A673 (cell line): Measurements from ENCODE around the gene DDX5. TPM values are rescaled to one million over a fixed set of nuclear protein-coding genes. Genes with fewer than 3 reads are reported as not detected.
A peak's percentile ranks its signal among the peaks of the same experiment; 100 is the strongest.

Experiments
- BruUV-seq: library from RNA; stranded (reverse); fragments of 400-500 nt; replicated peaks from 2 replicates; lab custom pipeline; 2021; lab: Mats Ljungman, UMichigan
- CTCF ChIA-PET: fragments of 300-600 bp; sonication (Branson Sonifier 250); formaldehyde crosslinking; loops from one replicate; lab custom pipeline; 2022; ENCODE audit warnings: antibody characterized with exemption; lab: Charles Lee
- POLR2A ChIA-PET: fragments of 300-600 bp; sonication (Branson Sonifier 250); formaldehyde crosslinking; loops from one replicate; lab custom pipeline; 2022; ENCODE audit warnings: antibody characterized with exemption; ENCODE audit not compliant: low non-redundant PET; lab: Charles Lee
- DNase-seq: peaks from one replicate; pipeline ENCODE4 v3.0.0-alpha.2; 2015; ENCODE audit warnings: low spot score
- H3K27ac ChIP-seq: fragments of 200-600 bp; sonication (generic); 2 replicates; pipeline ENCODE4 v1.5.1; 2016; ENCODE audit warnings: mixed run types, low read depth, mild to moderate bottlenecking, mixed read lengths, antibody characterized with exemption, low read length; ENCODE audit not compliant: poor library complexity, severe bottlenecking
- H3K27me3 ChIP-seq: fragments of 200-600 bp; sonication (generic); replicated peaks from 2 replicates; pipeline ENCODE4 v1.6.1; 2017; ENCODE audit warnings: mixed run types, low read depth, mild to moderate bottlenecking, mixed read lengths, antibody characterized with exemption, low read length; ENCODE audit not compliant: insufficient read depth, poor library complexity
- H3K36me3 ChIP-seq: fragments of 200-600 bp; sonication (generic); 2 replicates; pipeline ENCODE4 v1.6.1; 2016; ENCODE audit warnings: mixed run types, mild to moderate bottlenecking, mixed read lengths, antibody characterized with exemption, low read length; ENCODE audit not compliant: insufficient read depth, poor library complexity, severe bottlenecking
- H3K4me1 ChIP-seq: fragments of 200-600 bp; sonication (generic); 2 replicates; pipeline ENCODE4 v1.6.1; 2017; ENCODE audit warnings: mixed run types, mild to moderate bottlenecking, mixed read lengths, antibody characterized with exemption, low read length; ENCODE audit not compliant: insufficient read depth, poor library complexity, severe bottlenecking
- H3K4me3 ChIP-seq: fragments of 200-600 bp; sonication (generic); 2 replicates; pipeline ENCODE4 v1.5.1; 2016; ENCODE audit warnings: low read depth, mixed run types, mild to moderate bottlenecking, mixed read lengths, low read length; ENCODE audit not compliant: poor library complexity, severe bottlenecking
- H3K9me3 ChIP-seq: fragments of 200-600 bp; sonication (generic); 2 replicates; pipeline ENCODE4 v1.6.1; 2016; ENCODE audit warnings: mixed run types, low read depth, mild to moderate bottlenecking, mixed read lengths, antibody characterized with exemption, low read length; ENCODE audit not compliant: poor library complexity, severe bottlenecking
- EZH2 ChIP-seq: fragments of 200-600 bp; sonication (generic); IDR thresholded peaks from 2 replicates; pipeline ENCODE4 v1.6.1; 2017; ENCODE audit warnings: borderline replicate concordance, low read depth, mild to moderate bottlenecking, mixed read lengths, antibody characterized with exemption, low read length; ENCODE audit not compliant: poor library complexity, severe bottlenecking
- intact Hi-C: fragments of 100-400 bp; cut with micrococcal nuclease; formaldehyde crosslinking; loops from one replicate; pipeline ENCODE4 v1.10.0; 2022; ENCODE audit not compliant: unreplicated experiment
- total RNA-seq: library from RNA; stranded (reverse); gene quantifications from 2 replicates; pipeline ENCODE4 v1.2.3, GENCODE V29; 2021
- TF ChIP-seq, protein P1 (sequence below): fragments of 300-800, 200-600 bp; sonication (generic); conservative IDR thresholded peaks from 2 replicates; pipeline ENCODE4 v1.5.1; 2017; ENCODE audit warnings: low read depth, mild to moderate bottlenecking, antibody characterized with exemption, low read length, moderate library complexity, mixed read lengths

Gene DDX5
- total RNA-seq, 1 experiment from 2014 or later, result 911 TPM

DNA sequence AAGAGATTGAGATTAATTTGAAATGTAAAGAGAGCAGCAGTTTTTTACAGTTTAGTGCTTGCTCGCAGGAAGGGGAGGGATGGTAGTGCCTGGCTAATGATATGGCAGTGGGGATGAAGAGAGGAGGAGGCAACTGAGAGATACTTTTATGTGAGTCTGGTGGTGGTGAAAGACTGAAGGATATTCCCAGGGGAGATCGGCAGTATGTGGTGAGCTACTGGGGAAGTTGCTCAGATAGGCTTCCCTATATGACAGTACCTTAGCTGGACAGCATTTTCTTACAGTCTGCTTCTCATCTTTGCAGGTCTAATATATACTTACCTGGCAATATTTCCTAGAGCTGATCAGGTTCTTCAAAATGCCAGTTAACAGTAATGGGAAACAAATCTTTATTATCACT, 9.3 kb upstream of the DDX5 start:
- Histone ChIP-seq H3K9me3 (no peaks in the 10 kb centered on the region), H3K36me3 (peaks cover 88% of the 10 kb centered on the region), H3K4me3 (no peak overlapping the region), H3K27me3 (no peaks in the 10 kb centered on the region), H3K4me1 (peaks cover 12% of the 10 kb centered on the region), H3K27ac (no peak overlapping the region)
- BruUV-seq, result no TSS peak
- no peak for DNase-seq
- intact Hi-C loops, result no loop called here
- POLR2A ChIA-PET, result no interaction called here
- no peak for TF ChIP-seq EZH2
- TF ChIP-seq, protein P1, sequence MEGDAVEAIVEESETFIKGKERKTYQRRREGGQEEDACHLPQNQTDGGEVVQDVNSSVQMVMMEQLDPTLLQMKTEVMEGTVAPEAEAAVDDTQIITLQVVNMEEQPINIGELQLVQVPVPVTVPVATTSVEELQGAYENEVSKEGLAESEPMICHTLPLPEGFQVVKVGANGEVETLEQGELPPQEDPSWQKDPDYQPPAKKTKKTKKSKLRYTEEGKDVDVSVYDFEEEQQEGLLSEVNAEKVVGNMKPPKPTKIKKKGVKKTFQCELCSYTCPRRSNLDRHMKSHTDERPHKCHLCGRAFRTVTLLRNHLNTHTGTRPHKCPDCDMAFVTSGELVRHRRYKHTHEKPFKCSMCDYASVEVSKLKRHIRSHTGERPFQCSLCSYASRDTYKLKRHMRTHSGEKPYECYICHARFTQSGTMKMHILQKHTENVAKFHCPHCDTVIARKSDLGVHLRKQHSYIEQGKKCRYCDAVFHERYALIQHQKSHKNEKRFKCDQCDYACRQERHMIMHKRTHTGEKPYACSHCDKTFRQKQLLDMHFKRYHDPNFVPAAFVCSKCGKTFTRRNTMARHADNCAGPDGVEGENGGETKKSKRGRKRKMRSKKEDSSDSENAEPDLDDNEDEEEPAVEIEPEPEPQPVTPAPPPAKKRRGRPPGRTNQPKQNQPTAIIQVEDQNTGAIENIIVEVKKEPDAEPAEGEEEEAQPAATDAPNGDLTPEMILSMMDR, result no peak
- CTCF ChIA-PET, result no interaction called here

- ChIA-PET CTCF (no interaction called here), POLR2A (no interaction called here)
- Histone ChIP-seq H3K9me3 (no peaks in the 10 kb centered on the region), H3K36me3 (peaks cover 61% of the 10 kb centered on the region), H3K4me1 (peaks cover 5% of the 10 kb centered on the region), H3K4me3 (no peak overlapping the region), H3K27ac (no peak overlapping the region), H3K27me3 (no peaks in the 10 kb centered on the region)
- intact Hi-C loops, result loop anchor here (5.0 kb wide), 2 partner anchors 138 to 473 kb away; no protein-coding TSS in a partner anchor
- no peak for DNase-seq
- no TSS peak for BruUV-seq
- TF ChIP-seq EZH2, result no peak
- TF ChIP-seq, protein P1, result no peak
Observed at GRCh38 chr17:64509179-64509578, 3.1 kb upstream of the DDX5 start.

GRCh38 chr17:64508683-64509082, 2.6 kb upstream of the DDX5 start:
- peaks cover 61% of the 10 kb centered on the region for H3K36me3 ChIP-seq
- H3K27ac ChIP-seq, result no peak overlapping the region
- H3K4me1 ChIP-seq, result peaks cover 9% of the 10 kb centered on the region
- TF ChIP-seq EZH2, result no peak
- TF ChIP-seq, protein P1, result no peak
- CTCF ChIA-PET, result no interaction called here
- no peaks in the 10 kb centered on the region for H3K9me3 ChIP-seq
- POLR2A ChIA-PET, result no interaction called here
- BruUV-seq, result no TSS peak
- intact Hi-C loops, result loop anchor here (5.0 kb wide), 2 partner anchors 139 to 474 kb away; no protein-coding TSS in a partner anchor
- no peaks in the 10 kb centered on the region for H3K27me3 ChIP-seq
- no peak for DNase-seq
- H3K4me3 ChIP-seq, result peak overlapping the region; percentile 90
